H1 (cell line): ENCODE data around the gene PELI2. TPM values are rescaled to one million over a fixed set of nuclear protein-coding genes. Genes with fewer than 3 reads are reported as not detected.

ENCODE experiments used
- CTCF ChIA-PET: fragments of 300-600 bp; sonication (Branson Sonifier 250); formaldehyde crosslinking; loops from one replicate; lab custom pipeline; 2021; ENCODE audit not compliant: partially characterized antibody; lab: Charles Lee
- POLR2A ChIA-PET: fragments of 300-600 bp; sonication (Branson Sonifier 250); formaldehyde crosslinking; loops from one replicate; lab custom pipeline; 2021; ENCODE audit warnings: inconsistent platforms; ENCODE audit not compliant: partially characterized antibody; lab: Charles Lee
- DNase-seq, 2 experiments: peaks; one replicate each; pipeline versions ENCODE4 v3.0.0 to v3.0.0-alpha.2; 2010 to 2022; ENCODE audit warnings: low spot score in 2 of 2, low read depth in 1 of 2, mixed read lengths in 1 of 2
- FAIRE-seq: peaks from 2 replicates; lab custom pipeline; 2011; peaks lifted over from hg19 to GRCh38; lab: Jason Lieb, UNC
- H2AFZ ChIP-seq: 2 replicates; pipeline ENCODE4 v1.8.1; 2012; ENCODE audit warnings: low read length, inconsistent platforms
- H2AK5ac ChIP-seq: 2 replicates; pipeline ENCODE4 v1.6.1; 2013; ENCODE audit warnings: low read depth, low read length
- H2BK120ac ChIP-seq: replicated peaks from 2 replicates; pipeline ENCODE3; 2013; ENCODE audit warnings: low read depth, low read length, inconsistent platforms
- H2BK12ac ChIP-seq: 2 replicates; pipeline ENCODE4 v1.6.1; 2013; ENCODE audit warnings: low read depth, low read length
- H2BK15ac ChIP-seq: 2 replicates; pipeline ENCODE4 v1.6.1; 2013; ENCODE audit warnings: low read length
- H2BK20ac ChIP-seq: 2 replicates; pipeline ENCODE4 v1.6.1; 2013; ENCODE audit warnings: low read length
- H2BK5ac ChIP-seq: 2 replicates; pipeline ENCODE4 v1.6.1; 2013; ENCODE audit warnings: low read depth, low read length
- H3K14ac ChIP-seq: 2 replicates; pipeline ENCODE4 v1.6.1; 2013; ENCODE audit warnings: inconsistent platforms; ENCODE audit not compliant: insufficient read length
- H3K18ac ChIP-seq: 2 replicates; pipeline ENCODE4 v1.6.1; 2013; ENCODE audit warnings: low read length; ENCODE audit errors: extremely low read depth
- H3K23ac ChIP-seq: 2 replicates; pipeline ENCODE4 v1.6.1; 2013; ENCODE audit warnings: inconsistent platforms; ENCODE audit not compliant: insufficient read length
- H3K23me2 ChIP-seq: 2 replicates; pipeline ENCODE4 v1.6.1; 2013; ENCODE audit warnings: low read depth, low read length
- H3K27ac ChIP-seq: 2 replicates; pipeline ENCODE4 v1.6.1; 2011; ENCODE audit warnings: low read depth, low read length, inconsistent platforms
- H3K27me3 ChIP-seq, 4 experiments: replicated peaks in 1 of 4; 1 replicate in 1 of 4; 2 replicates in 3 of 4; pipeline versions ENCODE4 v1.6.1 to v1.8.1; 2011 to 2013; ENCODE audit warnings: low read length in 3 of 4, mild to moderate bottlenecking in 3 of 4, inconsistent platforms in 2 of 4, mixed read lengths in 2 of 4, moderate library complexity in 1 of 4; ENCODE audit not compliant: control insufficient read depth in 3 of 4, insufficient read depth in 3 of 4; ENCODE audit errors: extremely low read depth in 1 of 4
- H3K36me3 ChIP-seq, 4 experiments: 2 replicates each; pipeline versions ENCODE4 v1.6.1 to v1.8.1; 2011 to 2013; ENCODE audit warnings: mild to moderate bottlenecking in 4 of 4, low read length in 3 of 4, moderate library complexity in 2 of 4, control low read depth in 1 of 4, inconsistent platforms in 1 of 4; ENCODE audit not compliant: insufficient read depth in 4 of 4, control insufficient read depth in 2 of 4
- H3K4ac ChIP-seq: replicated peaks from 2 replicates; pipeline ENCODE3; 2013; ENCODE audit warnings: low read length, low read depth, mixed read lengths, inconsistent platforms; ENCODE audit not compliant: insufficient read length
- H3K4me1 ChIP-seq, 4 experiments: replicated peaks in 1 of 4; 1 replicate in 1 of 4; 2 replicates in 3 of 4; pipeline versions ENCODE4 v1.6.1 to v1.8.1; 2011 to 2013; ENCODE audit warnings: low read length in 3 of 4, inconsistent platforms in 2 of 4, mixed read lengths in 1 of 4; ENCODE audit not compliant: insufficient read depth in 4 of 4, control insufficient read depth in 3 of 4
- H3K4me2 ChIP-seq, 2 experiments: 2 replicates each; pipeline versions ENCODE4 v1.6.1 to v1.8.1; 2011 to 2013; ENCODE audit warnings: low read depth in 2 of 2, low read length in 2 of 2, control low read depth in 1 of 2, inconsistent platforms in 1 of 2, mild to moderate bottlenecking in 1 of 2; ENCODE audit not compliant: insufficient read depth in 1 of 2
- H3K4me3 ChIP-seq, 4 experiments: fragments of 200-600, 300-600 bp in 1 of 4; sonication (generic), shearing (Covaris generic), sonication (Bioruptor Twin) in 1 of 4; 2 replicates each; pipeline versions ENCODE4 v1.5.1 to v1.8.1; 2011 to 2016; ENCODE audit warnings: low read length in 4 of 4, low read depth in 3 of 4, control low read depth in 2 of 4, inconsistent platforms in 2 of 4, mild to moderate bottlenecking in 2 of 4, mixed read lengths in 1 of 4, moderate library complexity in 1 of 4; ENCODE audit not compliant: insufficient read depth in 2 of 4; ENCODE audit errors: extremely low read depth in 1 of 4
- H3K56ac ChIP-seq: replicated peaks from 2 replicates; pipeline ENCODE3; 2013; ENCODE audit warnings: low read depth, mild to moderate bottlenecking, mixed read lengths, low read length, inconsistent platforms; ENCODE audit not compliant: insufficient read length
- H3K79me1 ChIP-seq: 2 replicates; pipeline ENCODE4 v1.6.1; 2013; ENCODE audit warnings: low read depth, low read length, control low read depth
- H3K79me2 ChIP-seq, 2 experiments: 2 replicates each; pipeline versions ENCODE4 v1.6.1 to v1.8.1; 2012 to 2013; ENCODE audit warnings: low read length in 2 of 2, mild to moderate bottlenecking in 2 of 2, inconsistent platforms in 1 of 2; ENCODE audit not compliant: insufficient read depth in 2 of 2, control insufficient read depth in 1 of 2
- H3K9ac ChIP-seq, 4 experiments: replicated peaks in 1 of 4; 1 replicate in 1 of 4; 2 replicates in 3 of 4; pipeline versions ENCODE4 v1.6.1 to v1.8.1; 2011 to 2013; ENCODE audit warnings: low read depth in 3 of 4, low read length in 3 of 4, control low read depth in 2 of 4, mild to moderate bottlenecking in 2 of 4, moderate library complexity in 2 of 4, inconsistent platforms in 1 of 4; ENCODE audit errors: extremely low read depth in 1 of 4
- H3K9me3 ChIP-seq, 2 experiments: 2 replicates each; pipeline versions ENCODE4 v1.6.1 to v1.8.1; 2012 to 2013; ENCODE audit warnings: mild to moderate bottlenecking in 2 of 2, moderate library complexity in 2 of 2, control low read depth in 1 of 2, inconsistent platforms in 1 of 2, low read depth in 1 of 2, low read length in 1 of 2, mixed read lengths in 1 of 2; ENCODE audit not compliant: insufficient read depth in 2 of 2
- H4K20me1 ChIP-seq, 2 experiments: replicated peaks in 1 of 2; 2 replicates each; pipeline versions ENCODE3 to v1.8.1; 2011 to 2013; ENCODE audit warnings: inconsistent platforms in 2 of 2, low read length in 2 of 2, mild to moderate bottlenecking in 1 of 2; ENCODE audit not compliant: insufficient read depth in 2 of 2, control insufficient read depth in 1 of 2
- H4K5ac ChIP-seq: 2 replicates; pipeline ENCODE4 v1.6.1; 2013; ENCODE audit warnings: low read length, low read depth, mixed read lengths, inconsistent platforms; ENCODE audit not compliant: insufficient read length
- H4K8ac ChIP-seq: 2 replicates; pipeline ENCODE4 v1.8.0; 2013; ENCODE audit warnings: mild to moderate bottlenecking, moderate library complexity, low read length, inconsistent platforms; ENCODE audit not compliant: insufficient read depth; ENCODE audit errors: extremely low read depth
- H4K91ac ChIP-seq: replicated peaks from 2 replicates; pipeline ENCODE3; 2013; ENCODE audit warnings: low read length, mixed read lengths, inconsistent platforms; ENCODE audit not compliant: insufficient read length
- ASH2L ChIP-seq: fragments of 200-600, 300-600 bp; sonication (generic); IDR thresholded peaks from one replicate; pipeline ENCODE4 v1.7.1; 2017; ENCODE audit warnings: low read length
- BRCA1 ChIP-seq: IDR thresholded peaks from 2 replicates; pipeline ENCODE4 v1.6.1; 2012; ENCODE audit warnings: low read depth, low read length, improper control_type of control experiment
- CEBPB ChIP-seq: IDR thresholded peaks from 2 replicates; pipeline ENCODE4 v1.6.1; 2012; ENCODE audit warnings: low read depth, low read length
- CHD1 ChIP-seq: IDR thresholded peaks from 2 replicates; pipeline ENCODE4 v1.6.1; 2012; ENCODE audit warnings: low read depth, low read length, improper control_type of control experiment
- CTBP2 ChIP-seq: IDR thresholded peaks from 2 replicates; pipeline ENCODE4 v1.7.0; 2011; ENCODE audit warnings: borderline replicate concordance, mild to moderate bottlenecking, moderate library complexity, mixed read lengths, low read length; ENCODE audit not compliant: insufficient read depth, insufficient read length
- PHF8 ChIP-seq: fragments of 200-600 bp; sonication (generic); conservative IDR thresholded peaks from 2 replicates; pipeline ENCODE4 v1.7.1; 2012; ENCODE audit warnings: low read depth, mild to moderate bottlenecking, inconsistent platforms, low read length, moderate library complexity
- RBBP5 ChIP-seq: IDR thresholded peaks from 2 replicates; pipeline ENCODE4 v1.7.1; 2012; ENCODE audit warnings: low read depth, mild to moderate bottlenecking, inconsistent platforms, low read length, moderate library complexity, borderline replicate concordance
- SIN3A ChIP-seq, 2 experiments: IDR thresholded peaks in 1 of 2; conservative IDR thresholded peaks in 1 of 2; 2 replicates each; pipeline ENCODE4 v1.6.1; 2011 to 2012; ENCODE audit warnings: low read length in 2 of 2, improper control_type of control experiment in 1 of 2, low read depth in 1 of 2, mild to moderate bottlenecking in 1 of 2
- SIRT6 ChIP-seq: IDR thresholded peaks from one replicate; pipeline ENCODE4 v1.7.1; 2012; ENCODE audit warnings: low read length, inconsistent platforms
- SIX5 ChIP-seq: IDR thresholded peaks from 2 replicates; pipeline ENCODE4 v1.6.1; 2011; ENCODE audit warnings: mild to moderate bottlenecking, low read depth, low read length
- TAF7 ChIP-seq: optimal IDR thresholded peaks from 2 replicates; pipeline ENCODE3; 2011; ENCODE audit warnings: low read depth, mild to moderate bottlenecking, inconsistent platforms, low read length, moderate library complexity, borderline replicate concordance
- YY1 ChIP-seq: IDR thresholded peaks from 2 replicates; pipeline ENCODE4 v1.6.1; 2011; ENCODE audit warnings: low read depth, mild to moderate bottlenecking, low read length
- ZNF274 ChIP-seq: IDR thresholded peaks from 2 replicates; pipeline ENCODE4 v1.7.0; 2012; ENCODE audit warnings: low read length, borderline replicate concordance; ENCODE audit errors: extremely low read depth
- WGBS, 2 experiments: shearing (Covaris generic) in 1 of 2; methylation state at CpG; one replicate each; pipeline versions ENCODE4 v1.1.6 to v1.1.7; 2013 to 2015; ENCODE audit warnings: low lambda C conversion rate in 2 of 2, mixed read lengths in 2 of 2, inconsistent platforms in 1 of 2, low coverage in 1 of 2, missing lambda C conversion rate in 1 of 2; ENCODE audit not compliant: insufficient replicate concordance in 2 of 2, insufficient coverage in 1 of 2, insufficient read length in 1 of 2; ENCODE audit errors: extremely low coverage in 1 of 2, missing lambda C conversion rate in 1 of 2; 5-methylcytosine and 5-hydroxymethylcytosine counted together
- polyA plus RNA-seq, 7 experiments: library from polyadenylated mRNA; depleted of rRNA in 3 of 7; stranded (reverse) in 5 of 7; unstranded in 2 of 7; fragments of >200 nt in 5 of 7; fragments of 200-250 nt in 2 of 7; gene quantifications; 1 replicate in 5 of 7; 2 replicates in 1 of 7; 4 replicates in 1 of 7; pipeline versions ENCODE4 v1.2.1 to v1.2.3, GENCODE V29; 2011 to 2013; ENCODE audit warnings: missing spikeins in 2 of 7, mixed read lengths in 2 of 7
- total RNA-seq: library from RNA; stranded (reverse); fragmentation: NEBNext Ultra II Directional; extraction: Animal tissue kit (Norgen Biotek cat#: 25700); gene quantifications from 2 replicates; pipeline ENCODE4 v1.2.1, GENCODE V29; 2021
- TF ChIP-seq, protein P1 (sequence below): IDR thresholded peaks from 2 replicates; pipeline ENCODE4 v1.6.1; 2011; ENCODE audit warnings: low read length, improper control_type of control experiment

Gene PELI2
- total and polyA plus RNA-seq, 2 of the 8 experiments (the other 6 are each of a cell fraction or from before 2014, with no cell fraction given), result 14.6 to 25.7 TPM

DNA sequence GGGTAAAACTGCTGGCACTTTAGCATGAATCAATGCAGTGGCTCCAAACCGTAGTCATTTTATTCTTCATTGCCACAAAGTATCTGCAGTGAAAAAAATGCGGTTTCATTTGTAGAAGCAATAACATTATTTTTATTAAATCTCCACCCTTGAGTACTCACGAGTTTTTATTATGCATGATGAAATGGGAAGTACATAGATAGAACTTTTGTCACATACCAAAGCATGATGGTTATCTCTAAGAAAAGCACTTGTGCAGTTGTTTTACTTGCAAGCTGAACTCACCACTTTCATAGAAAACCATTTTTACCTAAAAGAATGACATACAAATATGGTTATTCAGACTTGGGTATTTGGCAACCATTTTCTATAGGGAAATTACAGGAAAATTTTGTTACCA lies 90.3 kb downstream of the PELI2 start:
- no peak overlapping the region for H3K9ac ChIP-seq
- H2BK20ac ChIP-seq, result no peak overlapping the region
- no peak overlapping the region for H3K23ac ChIP-seq
- H3K4me2 ChIP-seq, result no peak overlapping the region
- FAIRE-seq (no peak), DNase-seq (no peak)
- H4K20me1 ChIP-seq, result peaks cover 0 to 2% of the 10 kb centered on the region in 2 experiments
- no peak overlapping the region for H4K91ac ChIP-seq
- no peak overlapping the region for H2AFZ ChIP-seq
- no peak overlapping the region for H3K4me3 ChIP-seq
- H3K9me3 ChIP-seq, result no peaks in the 10 kb centered on the region
- no peak overlapping the region for H2BK12ac ChIP-seq
- H3K27me3 ChIP-seq, result no peaks in the 10 kb centered on the region
- ChIA-PET CTCF (no interaction called here), POLR2A (no interaction called here)
- no peak overlapping the region for H3K27ac ChIP-seq
- H3K18ac ChIP-seq, result no peak overlapping the region
- H3K56ac ChIP-seq, result no peak overlapping the region
- no peaks in the 10 kb centered on the region for H3K23me2 ChIP-seq
- no peak overlapping the region for H4K5ac ChIP-seq
- H2BK120ac ChIP-seq, result no peak overlapping the region
- no peak overlapping the region for H2BK5ac ChIP-seq
- H3K4ac ChIP-seq, result no peak overlapping the region
- no peak overlapping the region for H2AK5ac ChIP-seq
- no peak overlapping the region for H2BK15ac ChIP-seq
- WGBS, 2 experiments, result 79% methylated on average over 3 of the region's 3 CpGs; no CpG with 5 or more reads in 1 of the 2 experiments
- H3K79me1 ChIP-seq, result peaks cover 7% of the 10 kb centered on the region; the same call in 1 of the 2 replicates
- H3K79me2 ChIP-seq, result peaks cover 0 to 5% of the 10 kb centered on the region in 2 experiments; a peak in 1 of 4 replicates
- H3K4me1 ChIP-seq, result 0 out of 7 replicates have a peak, but pooled peaks cover 0 to 2% (median 0%) of the 10 kb centered on the region in 4 experiments
- no peak overlapping the region for H4K8ac ChIP-seq
- no peaks in the 10 kb centered on the region; a peak in 1 of 8 replicates for H3K36me3 ChIP-seq
- no peak overlapping the region for H3K14ac ChIP-seq
- TF ChIP-seq PHF8, result no peak
- no peak for TF ChIP-seq YY1
- TF ChIP-seq CEBPB, result no peak
- TF ChIP-seq ASH2L, result no peak
- TF ChIP-seq, protein P1, sequence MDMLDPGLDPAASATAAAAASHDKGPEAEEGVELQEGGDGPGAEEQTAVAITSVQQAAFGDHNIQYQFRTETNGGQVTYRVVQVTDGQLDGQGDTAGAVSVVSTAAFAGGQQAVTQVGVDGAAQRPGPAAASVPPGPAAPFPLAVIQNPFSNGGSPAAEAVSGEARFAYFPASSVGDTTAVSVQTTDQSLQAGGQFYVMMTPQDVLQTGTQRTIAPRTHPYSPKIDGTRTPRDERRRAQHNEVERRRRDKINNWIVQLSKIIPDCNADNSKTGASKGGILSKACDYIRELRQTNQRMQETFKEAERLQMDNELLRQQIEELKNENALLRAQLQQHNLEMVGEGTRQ, result no peak
- no peak for TF ChIP-seq CTBP2
- TF ChIP-seq CHD1, result no peak
- TF ChIP-seq BRCA1, result no peak
- no peak for TF ChIP-seq SIN3A (conservative IDR thresholded peaks at IDR 0.05 in 1 of 2, IDR thresholded peaks at IDR 0.05 in 1 of 2; ENCODE audit: low read depth in 1 of 2, low read length in 2 of 2)
- no peak for TF ChIP-seq ZNF274
- no peak for TF ChIP-seq RBBP5
- TF ChIP-seq TAF7, result no peak
- no peak for TF ChIP-seq SIRT6
- no peak for TF ChIP-seq SIX5
